Kasumi-1 (cell line): ENCODE data around the gene SLC33A1.
"Not testable (repeated sequence)": the region's sequence is repeated elsewhere in the genome, so short reads cannot be mapped to it uniquely, and the experiment has no call there.

Source experiments
- DNase-seq, 2 experiments: peaks; one replicate each; lab custom pipeline; 2025; lab: John Stamatoyannopoulos, UW

Gene SLC33A1

DNA sequence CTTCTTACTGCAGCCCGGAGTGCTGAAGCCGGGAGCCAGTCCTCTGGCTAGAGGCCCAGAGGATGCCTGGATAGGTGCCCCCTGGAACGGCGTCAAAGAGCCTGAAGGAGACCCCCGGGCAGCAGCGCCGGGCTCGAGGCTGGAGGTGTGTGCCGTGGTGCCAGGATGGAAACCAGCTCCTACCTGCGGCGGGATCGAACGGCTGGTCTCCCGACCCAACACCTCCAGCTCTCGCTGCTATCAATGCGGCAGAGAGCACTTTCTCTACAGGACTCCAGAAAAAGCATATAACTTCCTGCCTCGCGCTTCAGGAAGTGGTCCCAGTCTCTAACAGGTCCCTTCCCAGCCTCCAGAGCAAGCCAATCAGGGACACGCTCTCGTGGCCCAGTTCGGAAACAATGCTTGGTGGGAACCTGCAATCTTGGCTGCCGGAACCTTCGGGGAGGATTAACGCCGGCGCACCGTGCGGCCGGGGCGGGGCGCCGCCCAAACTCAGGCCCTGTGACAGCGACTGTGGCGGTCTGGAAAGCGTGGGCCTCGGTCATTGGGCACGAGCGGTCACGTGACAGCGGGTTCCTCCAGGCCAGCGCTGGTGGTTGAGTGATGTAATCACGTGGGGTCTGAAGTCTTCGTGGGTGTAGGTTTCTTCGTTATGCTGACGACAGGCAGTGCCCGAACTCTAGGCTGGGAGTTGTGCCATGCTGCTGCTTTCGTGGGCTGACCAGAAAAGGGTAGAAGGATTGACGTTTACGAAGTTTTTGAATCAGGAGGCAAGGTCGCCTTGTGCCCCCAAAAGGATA lies at the start of gene SLC33A1:
Gene SLC33A1 (minus strand): TSS at position 287 of the 800 bp plus-strand sequence. CDS start 430 bp downstream, outside the sequence.
- DNase-seq, result peak; percentile 100

DNA sequence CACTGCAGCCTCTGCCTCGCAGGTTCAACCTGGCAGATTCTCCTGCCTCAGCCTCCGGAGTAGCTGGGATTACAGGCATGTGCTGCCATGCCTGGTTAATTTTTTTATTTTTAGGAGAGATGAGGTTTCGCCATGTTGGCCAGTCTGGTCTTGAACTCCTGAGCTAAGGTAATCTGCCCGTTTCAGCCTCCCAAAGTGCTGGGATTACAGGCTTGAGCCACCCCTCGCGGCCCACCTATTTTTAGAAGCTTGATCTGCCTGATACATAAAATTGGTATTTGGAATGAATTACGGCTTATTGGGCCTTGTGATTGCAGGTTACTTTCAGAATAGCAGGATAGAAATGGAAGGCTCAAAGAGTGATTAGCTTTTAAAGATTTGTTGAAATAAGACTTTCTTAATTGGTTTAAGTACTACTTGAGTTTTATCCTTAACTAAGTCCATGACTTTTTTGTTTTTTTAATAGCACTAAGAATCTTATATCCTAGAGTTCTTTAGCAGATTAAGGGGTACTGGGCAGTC lies 41.2 kb upstream of the SLC33A1 start:
- no peak for DNase-seq

DNA sequence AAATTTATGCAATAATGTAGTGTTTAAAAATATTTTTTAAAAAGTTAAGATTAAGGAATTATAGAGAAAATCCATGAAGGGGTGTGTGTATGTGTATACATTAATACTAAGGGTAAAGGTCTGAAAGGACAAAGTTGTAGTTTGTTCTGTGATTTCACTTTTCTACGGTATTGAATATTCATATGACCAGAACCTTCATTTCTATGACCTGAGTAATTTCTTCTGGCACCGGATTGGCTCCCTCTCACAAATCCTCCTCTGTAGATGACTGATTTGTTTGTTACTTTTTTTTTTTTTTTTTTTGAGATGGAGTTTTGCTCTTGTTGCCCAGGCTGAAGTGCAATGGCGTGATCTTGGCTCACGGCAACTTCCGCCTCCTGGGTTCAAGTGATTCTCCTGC lies 37.1 kb upstream of the SLC33A1 start:
- no peak for DNase-seq

DNA sequence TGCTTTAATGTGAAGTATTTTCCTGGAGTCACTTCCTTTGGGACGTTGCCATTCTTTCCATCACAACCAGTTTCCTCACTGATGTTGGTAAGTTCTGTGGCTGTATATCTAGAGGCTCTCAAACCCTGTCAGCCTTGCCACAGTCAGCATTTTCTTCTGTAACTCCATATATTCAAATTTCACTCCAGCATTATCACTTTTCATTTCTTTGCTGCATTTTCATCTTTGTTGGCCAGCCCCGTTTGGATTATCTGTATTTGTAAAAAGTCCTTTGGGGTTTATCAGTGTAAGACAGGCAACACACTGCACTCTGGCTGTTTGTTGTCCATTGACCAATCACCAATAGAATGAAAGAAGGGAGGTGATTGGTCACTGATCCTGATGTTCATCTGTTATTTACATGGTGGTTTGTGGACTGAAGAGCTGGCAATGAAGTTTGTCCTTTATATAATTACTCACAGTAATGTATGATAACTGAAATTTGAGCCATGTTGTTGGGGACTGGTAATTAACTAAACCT lies 36.5 kb upstream of the SLC33A1 start:
- no peak for DNase-seq

DNA sequence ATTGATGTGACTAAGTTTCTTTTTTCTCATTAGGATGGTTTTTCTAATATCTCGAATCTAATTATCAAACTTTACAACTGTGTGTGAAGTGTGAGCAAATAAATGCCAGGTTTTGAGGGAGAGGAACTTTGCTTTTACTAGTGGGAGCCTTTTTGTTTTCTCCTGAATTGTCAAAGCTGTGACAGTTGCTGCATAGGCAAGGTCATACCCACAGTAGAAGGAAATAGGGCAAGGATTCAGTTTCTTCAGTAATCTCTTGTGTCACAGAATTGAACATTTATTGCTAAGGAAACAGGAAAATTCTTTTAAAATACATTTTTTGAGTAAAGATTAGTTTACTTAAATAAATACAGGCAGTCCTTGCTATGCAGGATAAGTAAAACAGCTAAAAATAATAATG lies 35.7 kb upstream of the SLC33A1 start:
- DNase-seq, result no peak

DNA sequence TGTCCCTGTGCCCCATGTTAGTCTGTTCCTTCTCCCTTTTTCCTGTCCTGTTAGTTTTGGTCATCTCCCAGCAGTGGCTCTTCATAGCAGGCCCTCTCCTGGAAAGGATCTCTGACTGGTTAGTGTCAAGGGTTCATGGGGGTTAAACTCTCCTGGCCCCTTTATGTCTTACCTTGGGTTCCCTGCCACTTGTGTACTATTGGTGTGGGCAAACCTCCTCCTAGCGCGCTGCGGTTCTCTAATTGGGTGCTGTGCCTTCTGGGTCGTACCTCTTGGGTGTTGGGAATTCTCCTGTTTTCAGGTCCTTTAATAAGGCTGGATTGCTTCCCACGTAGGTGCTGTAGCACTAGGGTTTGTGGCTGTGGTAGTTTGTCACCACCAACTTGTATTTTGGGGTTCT lies 35.0 kb upstream of the SLC33A1 start:
- no peak for DNase-seq

DNA sequence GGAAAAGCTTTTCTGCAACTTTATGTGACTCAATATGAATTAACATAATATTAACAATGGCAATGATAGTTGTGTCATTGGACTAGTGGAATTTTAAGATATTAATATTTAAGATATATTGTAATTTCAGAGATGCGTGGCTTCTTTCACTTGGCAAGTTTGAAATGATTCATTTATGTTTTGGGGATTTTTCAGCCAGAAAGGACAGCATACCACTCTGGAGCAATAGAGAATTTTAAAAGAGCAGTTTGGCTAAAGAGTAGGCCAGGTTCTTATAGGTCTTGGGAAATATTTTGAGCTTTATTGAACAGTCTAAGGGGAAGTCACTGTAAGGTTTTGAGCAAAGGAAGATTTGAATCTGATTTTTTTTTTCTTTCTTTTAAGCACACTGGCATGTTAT lies 32.7 kb upstream of the SLC33A1 start:
- DNase-seq, result no peak

DNA sequence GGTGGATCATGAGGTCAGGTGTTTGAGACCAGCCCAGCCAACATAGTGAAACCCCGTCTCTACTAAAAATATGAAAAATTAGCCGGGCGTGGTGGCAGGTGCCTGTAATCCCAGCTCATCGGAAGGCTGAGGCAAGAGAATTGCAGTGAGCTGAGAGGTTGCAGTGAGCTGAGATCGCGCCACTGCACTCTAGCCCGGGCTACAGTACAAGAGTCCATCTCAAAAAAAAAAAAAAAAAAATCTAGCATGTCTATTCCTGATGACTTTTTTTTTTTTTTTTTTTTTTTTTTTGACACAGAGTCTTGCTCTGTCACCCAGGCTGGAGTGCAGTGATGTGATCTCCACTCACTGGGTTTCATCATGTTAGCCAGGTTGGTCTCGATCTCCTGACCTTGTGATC lies 32.1 kb upstream of the SLC33A1 start:
- DNase-seq, result not testable (repeated sequence)

DNA sequence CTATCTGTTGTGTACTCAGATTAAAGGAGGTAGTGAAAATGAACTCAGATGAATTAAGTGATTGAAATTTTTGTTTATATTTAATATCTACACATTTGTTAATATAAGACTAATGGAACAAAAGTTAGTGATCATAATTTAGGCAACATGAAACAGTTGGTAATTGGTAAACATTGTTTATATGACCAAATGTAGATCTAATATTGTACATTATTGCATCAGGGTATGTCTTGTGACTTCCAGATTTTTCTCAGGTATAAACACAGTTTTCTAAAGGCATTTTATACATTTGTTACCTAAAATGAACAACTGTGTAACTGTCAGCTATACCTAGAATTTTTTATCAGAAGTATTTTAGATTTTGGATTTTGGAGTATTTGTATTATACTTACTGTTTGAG lies 31.1 kb upstream of the SLC33A1 start:
- DNase-seq, result no peak

DNA sequence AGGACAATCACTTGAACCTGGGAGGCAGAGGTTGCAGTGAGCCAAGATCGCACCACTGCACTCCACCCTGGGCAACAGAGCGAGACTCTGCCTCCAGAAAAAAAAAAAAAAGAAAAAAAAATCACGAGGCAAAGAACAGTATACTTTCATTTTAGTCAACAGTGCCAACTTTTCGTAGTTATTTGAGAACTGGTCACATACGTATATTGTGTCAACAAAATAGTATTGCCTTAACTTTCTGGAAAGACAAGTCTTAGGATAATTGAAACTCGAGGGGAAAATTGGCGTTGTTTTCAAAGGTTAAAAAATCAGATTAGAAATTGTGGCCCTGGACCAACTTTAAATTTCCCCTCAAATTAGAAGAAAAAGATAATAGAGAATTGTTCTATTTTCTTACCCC lies 30.1 kb upstream of the SLC33A1 start:
- DNase-seq, result no peak

DNA sequence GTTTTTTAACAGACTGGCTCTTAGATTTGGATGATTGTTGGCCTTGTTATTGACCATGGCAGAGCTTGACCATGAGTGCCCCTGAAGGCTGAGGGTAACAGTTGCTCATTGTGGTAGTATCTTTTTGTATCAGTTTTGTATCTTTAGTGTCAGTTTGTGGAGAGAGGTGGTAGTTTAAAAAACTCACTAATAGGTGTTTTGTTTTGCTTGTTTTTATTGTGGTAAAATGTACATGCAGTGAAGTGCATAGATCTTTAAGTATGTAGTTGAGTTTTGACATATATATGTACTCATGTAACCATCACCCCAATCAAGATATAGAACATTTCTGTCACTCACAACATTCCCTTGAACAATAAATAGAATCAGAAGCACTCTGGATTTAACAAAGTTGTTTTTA lies 26.1 kb upstream of the SLC33A1 start:
- DNase-seq, result no peak

DNA sequence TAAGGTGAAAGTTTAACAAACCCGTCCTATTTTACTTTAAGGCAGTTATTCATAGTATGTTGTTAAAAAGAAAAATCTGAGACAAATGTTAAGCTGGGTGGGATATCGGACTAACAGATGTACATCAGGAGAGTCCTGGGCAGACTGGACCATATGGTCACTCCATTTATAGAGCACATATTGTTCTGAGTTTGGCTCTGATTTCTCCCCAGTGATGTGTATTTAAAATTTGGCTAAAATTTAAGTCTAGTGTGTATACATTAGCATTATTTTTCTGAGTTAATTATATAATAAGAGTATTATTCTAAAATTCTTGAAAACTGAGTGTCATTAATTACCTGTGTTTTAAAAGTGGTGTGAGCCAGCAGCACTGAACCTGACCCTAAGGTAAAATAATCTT lies 22.3 kb upstream of the SLC33A1 start:
- no peak for DNase-seq

DNA sequence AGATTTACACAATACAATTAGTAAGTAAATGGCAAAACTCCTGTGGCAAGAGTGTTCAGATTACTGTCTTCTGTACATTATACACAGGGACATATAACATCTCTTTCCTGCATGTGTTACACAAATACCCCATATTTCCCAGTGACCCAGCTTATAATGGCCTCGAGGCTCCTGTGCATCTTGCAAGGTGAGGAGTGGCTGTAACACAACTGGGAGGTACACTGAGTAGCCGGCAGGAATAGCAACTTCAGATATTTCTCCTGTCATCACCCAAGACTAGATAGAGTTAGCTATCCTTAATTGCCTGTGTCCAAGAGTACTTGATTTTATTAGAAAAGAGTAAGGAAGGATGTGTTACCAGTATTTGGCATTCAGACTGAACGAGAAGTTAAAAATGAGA lies 21.8 kb upstream of the SLC33A1 start:
- DNase-seq, result no peak

DNA sequence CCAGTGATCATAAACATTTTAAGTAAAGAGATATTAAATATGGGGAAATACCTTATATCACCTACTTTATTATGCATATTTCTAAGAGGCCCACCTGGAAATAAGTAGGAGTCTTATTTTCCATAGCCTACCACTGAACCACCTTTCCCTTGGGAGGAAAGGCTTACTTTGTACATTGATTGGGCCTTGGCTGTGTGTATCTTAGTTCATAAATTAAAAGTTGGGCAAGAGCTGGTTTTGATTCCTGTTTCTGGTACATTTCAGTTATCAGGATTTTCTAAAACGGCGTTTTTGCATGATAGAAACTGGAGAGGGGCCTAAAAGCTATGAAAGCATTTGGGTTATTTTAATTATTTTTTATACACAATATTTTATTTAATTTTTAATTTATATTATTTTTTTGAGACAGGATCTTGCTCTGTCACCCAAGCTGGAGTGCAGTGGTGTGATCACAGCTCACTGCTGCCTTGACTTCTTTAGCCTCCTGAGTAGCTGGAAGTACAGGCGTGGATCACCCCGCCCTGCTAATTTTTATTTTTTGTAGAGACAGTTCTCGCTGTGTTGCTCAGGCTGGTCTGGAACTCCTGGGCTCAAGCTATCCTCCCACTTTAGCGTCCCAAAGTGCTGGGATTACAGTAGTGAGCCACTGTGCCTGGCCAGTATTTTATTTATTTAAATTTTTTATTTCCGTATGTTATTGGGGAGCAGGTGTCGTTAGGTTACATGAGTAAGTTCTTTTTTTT lies 18.8 kb upstream of the SLC33A1 start:
- DNase-seq, result no peak

DNA sequence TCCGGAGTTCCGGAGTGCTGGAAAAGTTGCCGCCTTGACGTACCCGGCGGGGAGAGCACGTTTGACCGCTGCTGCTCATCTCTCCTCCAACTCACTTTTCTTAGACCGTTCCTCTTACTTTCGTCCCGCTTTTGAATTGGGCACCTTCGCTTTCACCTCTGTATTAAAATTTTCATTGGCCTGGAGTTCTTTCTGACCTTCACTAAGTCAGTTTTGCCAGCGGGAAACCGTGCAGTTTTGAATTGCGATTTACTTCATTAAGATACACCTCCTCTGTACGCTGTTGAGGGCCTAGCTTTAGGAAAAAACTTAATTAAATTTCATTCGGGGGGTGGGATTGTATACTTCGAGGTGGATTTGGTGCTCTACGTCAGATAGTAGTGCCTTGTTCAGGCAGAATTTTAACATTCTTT lies 17.5 kb upstream of the SLC33A1 start:
- DNase-seq, result peak; percentile 50 to 63

DNA sequence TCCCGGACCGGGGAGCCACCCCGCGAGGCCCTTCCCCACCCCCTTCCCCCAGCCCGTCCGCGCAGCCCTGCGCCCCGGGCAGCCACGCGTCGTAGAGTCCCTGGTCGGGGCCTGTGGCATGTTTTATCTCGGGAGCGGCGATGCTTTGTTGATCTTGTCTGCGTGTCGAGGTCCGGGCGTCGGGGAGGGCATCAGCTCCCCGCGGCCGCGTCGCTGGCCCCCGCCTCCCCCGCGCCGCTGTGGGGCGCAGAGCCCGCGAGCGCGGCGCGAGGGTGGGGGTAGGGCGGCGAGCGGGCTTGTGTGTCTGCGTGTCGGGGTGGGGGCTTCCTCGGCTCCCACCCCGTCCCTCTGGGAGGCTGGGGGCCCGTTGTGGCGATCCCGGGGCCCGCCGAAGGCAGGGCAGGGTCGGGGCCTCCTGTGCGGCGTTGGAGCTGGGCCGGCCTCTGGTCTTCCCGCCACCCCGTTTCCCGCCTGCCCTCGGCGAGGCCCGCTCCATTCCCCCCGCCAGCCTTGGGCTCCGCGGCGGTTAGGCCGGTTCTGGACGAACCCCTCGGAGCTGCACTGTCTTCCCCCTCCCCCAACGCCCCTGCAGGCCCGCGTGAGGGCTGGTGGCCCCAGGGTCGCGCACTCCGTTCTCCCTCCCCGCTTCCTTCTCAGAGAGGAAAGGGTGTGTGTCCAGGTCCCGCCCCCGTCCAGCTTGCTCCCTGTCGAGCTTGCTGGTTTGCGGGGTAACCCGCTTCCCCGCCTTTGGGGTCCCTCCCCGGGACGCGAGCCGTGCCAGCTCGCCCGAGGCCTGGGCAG lies 16.9 kb upstream of the SLC33A1 start:
- peak; percentile 51 to 63 for DNase-seq

DNA sequence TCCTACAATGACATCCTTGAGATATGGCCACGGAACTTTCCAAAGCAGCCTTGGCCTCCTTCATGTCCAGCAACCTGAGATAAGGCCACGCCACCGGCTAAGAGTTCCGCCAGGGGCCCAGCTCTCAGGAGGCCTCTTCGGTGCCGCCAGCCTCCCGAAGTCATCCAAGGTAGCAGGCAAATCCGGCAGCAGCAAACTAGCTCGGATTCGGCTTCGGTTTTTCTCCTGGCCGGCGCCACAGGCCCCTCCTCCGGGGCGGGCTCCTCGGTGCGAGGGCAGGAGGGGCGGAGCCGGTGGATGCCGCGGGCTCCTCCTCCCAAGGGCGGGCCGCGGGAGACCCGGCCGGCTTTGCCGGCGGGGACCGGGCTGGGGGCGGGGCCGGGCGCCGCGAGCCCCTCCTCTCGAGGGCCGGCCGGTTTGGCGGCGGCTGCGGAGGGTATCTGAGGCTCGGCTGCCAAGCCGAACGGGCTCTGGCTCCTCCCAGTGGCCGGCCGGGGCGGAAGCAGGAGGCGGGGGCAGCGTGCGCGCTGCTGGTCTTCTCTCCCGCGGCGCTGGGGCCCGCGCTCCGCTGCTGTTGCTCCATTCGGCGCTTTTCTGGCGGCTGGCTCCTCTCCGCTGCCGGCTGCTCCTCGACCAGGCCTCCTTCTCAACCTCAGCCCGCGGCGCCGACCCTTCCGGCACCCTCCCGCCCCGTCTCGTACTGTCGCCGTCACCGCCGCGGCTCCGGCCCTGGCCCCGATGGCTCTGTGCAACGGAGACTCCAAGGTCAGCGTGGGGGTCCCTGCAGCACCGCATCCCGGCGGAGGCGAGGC lies 16.1 kb upstream of the SLC33A1 start, which contains the start of gene GMPS:
Gene GMPS (plus strand): TSS at position 518 of the 812 bp plus-strand sequence. CDS start 221 bp downstream, at position 739.
- peak; percentile 96 to 97 for DNase-seq

DNA sequence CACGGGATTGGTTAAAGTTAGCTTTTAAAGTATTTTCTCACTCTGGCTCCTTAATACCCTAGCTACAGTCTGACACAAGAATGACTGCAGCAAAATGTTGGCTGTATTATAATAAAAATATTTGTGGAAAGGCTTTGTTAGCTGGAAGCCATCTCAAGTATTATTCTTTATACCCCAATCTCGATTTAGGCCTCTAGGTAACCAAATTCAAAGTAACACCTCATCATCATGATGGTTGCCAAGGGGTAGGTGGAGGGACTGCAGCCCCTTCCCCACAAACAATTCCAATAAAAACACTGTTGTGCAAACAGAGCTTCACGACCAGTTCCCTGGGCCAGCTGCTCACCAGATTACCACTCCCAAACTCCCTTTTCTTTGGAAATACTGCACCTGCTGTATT lies 15.5 kb upstream of the SLC33A1 start:
- no peak for DNase-seq

DNA sequence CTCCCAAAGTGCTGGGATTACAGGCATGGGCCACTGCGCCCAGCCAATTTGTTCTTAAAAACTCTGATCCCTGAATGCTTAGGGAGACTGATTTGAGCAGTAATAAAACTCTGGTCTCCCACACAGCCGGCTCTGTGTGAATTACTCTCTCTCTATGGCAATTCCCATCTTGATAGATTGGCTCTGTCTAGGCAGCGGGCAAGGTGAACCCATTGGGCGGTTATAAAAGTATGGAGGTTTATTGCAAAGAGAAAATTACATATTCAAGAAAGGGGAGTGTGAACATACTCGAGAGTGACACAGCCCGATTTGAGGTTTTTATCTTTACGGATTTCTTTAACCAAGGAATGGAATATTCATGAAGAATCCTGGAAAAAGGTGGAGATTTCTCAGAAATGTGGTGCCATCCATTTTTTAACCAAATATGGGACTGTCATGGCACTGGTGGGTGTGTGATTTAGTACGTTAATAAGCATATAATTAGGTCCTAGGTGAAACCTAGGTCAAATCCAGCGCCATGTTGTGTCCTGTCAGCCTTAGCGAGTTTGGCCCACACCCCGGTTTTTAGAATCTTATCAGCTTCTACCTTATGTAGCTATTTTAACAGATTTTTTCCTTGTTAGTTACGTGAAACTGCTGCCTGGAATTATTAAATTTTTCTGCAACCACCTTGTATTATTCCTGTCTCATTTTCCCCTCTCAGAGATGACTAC lies 9.0 kb upstream of the SLC33A1 start:
- no peak for DNase-seq

DNA sequence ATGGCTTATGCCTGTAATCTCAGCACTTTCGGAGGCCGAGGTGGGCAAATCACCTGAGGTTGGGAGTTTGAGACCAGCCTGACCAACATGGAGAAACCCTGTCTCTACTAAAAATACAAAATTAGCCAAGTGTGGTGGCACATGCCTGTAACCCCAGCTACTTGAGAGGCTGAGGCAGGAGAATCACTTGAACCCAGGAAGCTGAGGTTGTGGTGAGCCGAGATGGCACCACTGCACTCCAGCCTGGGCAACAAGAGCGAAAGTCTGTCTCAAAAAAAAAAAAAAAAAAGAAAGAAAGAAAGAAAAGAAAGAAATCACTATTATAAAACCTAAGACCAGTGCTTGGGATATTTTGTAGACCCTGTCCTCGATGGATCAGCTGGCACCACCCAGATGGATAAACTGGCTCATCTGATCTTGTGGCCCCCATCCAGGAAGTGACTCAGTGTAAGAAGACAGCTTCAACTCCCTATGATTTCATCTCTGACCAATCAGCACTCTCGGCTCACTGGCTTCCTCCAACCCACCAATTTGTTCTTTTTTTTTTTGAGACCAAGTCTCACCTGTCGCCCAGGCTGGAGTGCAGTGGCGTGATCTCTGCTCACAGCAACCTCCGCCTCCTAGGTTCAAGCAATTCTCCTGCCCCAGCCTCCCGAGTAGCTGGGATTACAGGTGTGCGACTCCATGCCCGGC lies 8.2 kb upstream of the SLC33A1 start:
- DNase-seq, result peak; percentile 58 to 62
